KOPT-K1 (cell line): ENCODE results near the gene DAP.
"Not testable (repeated sequence)": the region's sequence is repeated elsewhere in the genome, so short reads cannot be mapped to it uniquely, and the experiment has no call there.

Experiments
- H3K27ac ChIP-seq: fragments of 200-600 bp; sonication (generic); 2 replicates; pipeline ENCODE4 v1.5.1; 2016; ENCODE audit warnings: antibody characterized with exemption, mild to moderate bottlenecking, low read depth, low read length; ENCODE audit not compliant: poor library complexity, severe bottlenecking
- H3K36me3 ChIP-seq: fragments of 200-600 bp; sonication (generic); 2 replicates; pipeline ENCODE4 v1.5.1; 2017; ENCODE audit warnings: antibody characterized with exemption, mild to moderate bottlenecking, low read length, moderate library complexity; ENCODE audit not compliant: insufficient read depth
- H3K9me3 ChIP-seq: fragments of 200-600 bp; sonication (generic); 2 replicates; pipeline ENCODE4 v1.5.1; 2017; ENCODE audit warnings: antibody characterized with exemption, low read length, mild to moderate bottlenecking; ENCODE audit not compliant: insufficient read depth, poor library complexity, severe bottlenecking

Gene DAP

GRCh38 chr5:10672146-10673016 lies 88.7 kb downstream of the DAP start:
- Histone ChIP-seq H3K9me3 (no peaks in the 10 kb centered on the region), H3K27ac (no peak overlapping the region), H3K36me3 (0 out of 2 replicates have a peak, but pooled peaks cover 6% of the 10 kb centered on the region)

- Histone ChIP-seq H3K36me3 (no peaks in the 10 kb centered on the region), H3K9me3 (no peaks in the 10 kb centered on the region), H3K27ac (no peak overlapping the region)
Observed at GRCh38 chr5:10671041-10672008, 89.7 kb downstream of the DAP start.

- H3K9me3 ChIP-seq = no peaks in the 10 kb centered on the region
- H3K36me3 ChIP-seq = no peaks in the 10 kb centered on the region
- no peak overlapping the region for H3K27ac ChIP-seq
Observed at GRCh38 chr5:10669983-10670382, 91.1 kb downstream of the DAP start.

DNA sequence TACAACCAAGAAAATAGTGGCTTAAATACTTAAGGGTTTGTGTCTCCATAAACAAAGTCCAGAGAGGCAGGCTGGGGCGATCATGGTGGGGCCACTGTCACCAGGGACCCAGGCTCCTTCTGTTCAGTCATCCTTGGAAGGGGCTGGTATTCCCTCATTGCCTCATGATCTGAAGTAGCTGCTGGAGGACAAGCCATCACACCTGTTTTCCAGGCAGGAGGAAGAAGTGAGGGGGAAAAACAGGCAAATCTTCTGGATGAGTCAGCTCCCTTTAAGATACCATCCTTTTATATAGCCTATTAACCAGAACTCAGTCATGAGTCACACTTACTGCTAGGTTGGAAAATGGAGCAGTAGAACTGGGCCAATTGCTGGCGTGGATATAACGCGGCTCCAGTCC lies 92.3 kb downstream of the DAP start:
- Histone ChIP-seq H3K27ac (no peak overlapping the region), H3K36me3 (no peaks in the 10 kb centered on the region), H3K9me3 (no peaks in the 10 kb centered on the region)

GRCh38 chr5:10667431-10668057 lies 93.5 kb downstream of the DAP start:
- H3K36me3 ChIP-seq = no peaks in the 10 kb centered on the region
- no peaks in the 10 kb centered on the region for H3K9me3 ChIP-seq
- no peak overlapping the region for H3K27ac ChIP-seq

- no peaks in the 10 kb centered on the region for H3K36me3 ChIP-seq
- H3K27ac ChIP-seq = no peak overlapping the region
- no peaks in the 10 kb centered on the region for H3K9me3 ChIP-seq
Observed at GRCh38 chr5:10666531-10667299, 94.3 kb downstream of the DAP start.

DNA sequence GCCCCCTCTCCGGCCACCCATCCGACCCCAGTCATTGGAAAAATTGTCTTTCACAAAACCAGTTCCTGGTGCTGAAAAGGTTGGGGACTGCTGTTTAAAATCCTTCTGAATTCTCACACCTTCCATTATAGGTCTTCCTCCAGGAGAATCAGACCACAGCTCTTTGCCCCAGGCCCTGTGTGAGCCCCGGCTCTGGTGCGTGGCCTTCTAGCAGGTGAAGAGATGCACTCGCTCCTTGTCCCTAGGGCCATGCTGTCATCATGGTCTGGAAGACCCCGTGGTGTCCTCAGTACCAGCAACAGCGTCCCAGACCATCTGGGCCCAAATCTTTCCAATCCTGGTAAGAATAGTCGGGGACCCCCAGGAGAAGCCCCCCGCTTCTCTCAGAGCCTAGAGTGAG lies 95.2 kb downstream of the DAP start:
- Histone ChIP-seq H3K36me3 (no peaks in the 10 kb centered on the region), H3K9me3 (no peaks in the 10 kb centered on the region), H3K27ac (no peak overlapping the region)

DNA sequence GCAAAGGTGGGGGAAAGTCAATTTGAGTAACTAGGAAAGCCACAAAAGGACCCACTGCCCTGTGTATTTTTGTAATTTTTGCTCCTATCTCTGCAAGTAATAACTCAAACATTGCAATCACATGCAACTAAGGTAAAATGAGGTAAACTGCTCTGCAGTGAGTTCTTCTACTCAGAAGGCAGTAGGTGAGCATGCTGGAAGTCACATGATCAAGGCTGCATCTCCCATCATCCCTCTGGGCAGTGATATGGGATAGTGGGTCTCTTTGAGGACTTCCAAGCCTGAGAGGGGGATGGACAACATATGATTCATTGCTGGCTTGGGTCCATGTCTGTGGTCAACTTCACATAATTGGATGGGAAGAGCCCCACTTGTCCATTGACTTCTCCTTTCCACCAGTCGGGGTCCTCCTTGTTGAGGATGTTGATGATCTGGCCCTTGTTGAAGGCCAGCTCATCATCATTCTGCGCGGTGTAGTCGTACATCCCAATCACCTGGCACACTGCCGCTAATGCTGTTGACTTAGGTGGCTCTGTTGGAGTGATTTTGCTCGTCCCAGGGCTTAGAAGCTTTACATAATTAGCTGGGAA lies 96.8 kb downstream of the DAP start:
- not testable (repeated sequence) for H3K9me3 ChIP-seq, H3K36me3 ChIP-seq, H3K27ac ChIP-seq

DNA sequence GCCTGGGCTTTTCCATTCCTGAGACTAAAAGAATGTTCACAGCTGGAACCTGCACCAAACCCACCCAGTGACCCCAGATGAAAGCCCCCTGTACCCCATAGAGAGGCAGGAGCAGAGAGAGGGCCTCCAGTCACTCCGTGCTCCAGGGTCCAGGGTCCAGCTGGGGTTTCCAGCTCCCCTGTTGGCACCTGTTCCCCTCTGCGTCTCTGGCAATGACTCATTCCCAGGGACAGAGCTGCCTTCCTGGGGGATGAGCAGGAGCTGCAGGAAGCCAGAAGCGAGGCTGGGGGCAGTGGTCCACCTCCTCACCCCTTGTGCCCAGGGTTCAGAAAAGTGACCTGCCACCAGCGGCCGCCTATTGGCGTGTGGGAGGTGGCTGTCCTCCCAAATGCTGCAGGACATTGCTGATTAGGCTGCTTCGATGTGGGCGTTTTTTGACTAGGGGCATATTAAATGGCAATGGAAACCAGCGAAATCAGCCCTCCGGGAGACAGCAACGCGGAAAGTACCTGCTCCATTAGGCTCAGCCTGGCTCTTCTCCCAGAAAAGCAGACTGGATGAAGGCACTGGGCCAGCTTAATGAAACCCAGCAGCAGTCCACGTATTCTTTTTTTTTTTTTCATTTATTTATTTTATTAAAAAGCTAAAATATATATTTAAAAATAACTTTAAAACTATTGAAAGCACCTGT lies 97.4 kb downstream of the DAP start:
- Histone ChIP-seq H3K36me3 (no peaks in the 10 kb centered on the region), H3K9me3 (no peaks in the 10 kb centered on the region), H3K27ac (no peak overlapping the region)

DNA sequence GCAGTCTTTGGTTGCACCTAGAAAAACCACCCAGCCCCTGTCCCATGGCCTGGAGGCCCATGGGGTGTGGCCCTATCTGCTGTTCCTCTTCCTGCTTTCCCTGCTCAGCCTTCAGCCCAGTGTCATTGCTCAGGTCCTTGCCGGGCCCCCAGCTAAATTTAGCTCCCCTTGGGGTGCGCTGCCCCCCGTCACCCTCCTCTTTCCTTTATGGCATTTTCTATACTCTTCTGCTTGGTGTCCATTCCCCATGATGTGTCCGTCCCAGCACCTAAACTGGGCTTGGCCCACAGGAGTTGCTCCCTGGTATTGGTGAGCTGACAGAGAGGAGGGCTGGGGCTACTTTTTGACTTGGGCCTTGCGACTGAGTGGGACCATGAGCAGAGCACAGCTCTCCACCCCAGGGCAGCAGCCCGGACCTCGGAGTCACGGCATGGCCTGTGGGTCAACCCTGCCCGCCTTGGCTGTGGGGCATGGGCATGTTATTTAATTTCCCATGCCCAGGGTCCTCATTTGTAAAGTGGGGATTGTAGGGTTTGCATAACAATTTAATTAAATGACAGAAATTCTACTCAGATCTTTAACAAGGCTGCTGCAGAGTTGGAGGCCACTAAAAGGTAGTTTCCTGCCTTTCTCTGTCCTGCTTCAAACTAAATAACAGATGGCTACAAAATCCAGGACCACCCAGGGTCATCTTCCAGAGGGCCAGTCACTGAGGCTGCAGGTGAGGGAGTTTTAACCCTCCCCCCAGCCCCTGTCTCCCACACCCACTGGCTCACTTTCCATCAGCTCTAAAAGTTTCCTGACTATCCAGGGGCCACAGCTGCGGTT lies 98.2 kb downstream of the DAP start:
- Histone ChIP-seq H3K9me3 (no peaks in the 10 kb centered on the region), H3K27ac (no peak overlapping the region), H3K36me3 (no peaks in the 10 kb centered on the region)

DNA sequence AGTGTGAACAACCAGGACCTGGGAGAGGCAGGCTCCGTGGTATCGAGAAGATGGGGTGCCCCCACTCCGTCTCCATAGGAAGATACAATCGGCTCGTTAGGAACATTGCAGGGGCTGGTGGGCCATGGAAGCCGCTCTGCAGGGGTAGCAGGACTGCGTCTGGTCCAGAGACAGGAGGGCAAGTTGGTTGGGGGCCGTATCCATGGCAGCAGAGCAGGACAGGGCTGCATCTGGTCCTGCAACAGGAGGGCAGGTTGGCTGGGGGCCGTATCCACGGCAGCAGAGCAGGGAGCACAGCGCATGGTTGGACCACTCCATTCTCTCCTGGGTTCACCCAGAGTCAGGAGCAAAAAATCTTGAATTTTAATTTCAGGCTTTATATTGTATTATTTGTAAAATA lies 99.0 kb downstream of the DAP start:
- Histone ChIP-seq H3K36me3 (no peaks in the 10 kb centered on the region), H3K27ac (no peak overlapping the region), H3K9me3 (no peaks in the 10 kb centered on the region)

DNA sequence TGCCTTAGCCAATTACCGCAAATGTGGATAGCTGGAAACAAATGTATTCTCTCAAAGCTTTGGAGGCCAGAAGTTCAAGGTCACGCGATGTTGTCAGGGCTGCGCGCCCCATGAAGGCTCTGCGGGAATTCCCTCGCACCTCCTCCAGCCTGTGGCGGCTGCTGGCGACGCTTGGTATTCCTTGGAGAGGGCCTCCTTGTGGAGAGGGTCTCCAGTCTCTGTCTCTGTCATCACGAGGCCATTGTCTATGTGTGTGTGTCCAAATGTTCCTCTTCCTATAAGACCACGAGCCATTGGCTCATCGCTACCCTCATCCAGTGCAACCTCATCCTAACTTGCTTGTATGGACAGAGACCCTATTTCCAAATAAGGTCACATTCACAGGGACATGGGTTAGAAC lies 99.6 kb downstream of the DAP start:
- Histone ChIP-seq H3K27ac (no peak overlapping the region), H3K36me3 (no peaks in the 10 kb centered on the region), H3K9me3 (no peaks in the 10 kb centered on the region)

GRCh38 chr5:10660720-10661387 lies 100.2 kb downstream of the DAP start:
- no peaks in the 10 kb centered on the region for H3K9me3 ChIP-seq
- no peak overlapping the region for H3K27ac ChIP-seq
- H3K36me3 ChIP-seq = no peaks in the 10 kb centered on the region
